ENCODE results near the gene PRDM11. TPM values are rescaled to one million over a fixed set of nuclear protein-coding genes. Genes with fewer than 3 reads are reported as not detected.

The PRDM11 gene
- total RNA-seq, 1 experiment from 2014 or later = 27.4 TPM

GRCh38 chr11:45209891-45210699, 63.7 kb downstream of the PRDM11 start:
- H3K27ac ChIP-seq (ENCODE audit: low read length) = no peak overlapping the region
- DNase-seq (ENCODE audit: low read depth, low spot score) = no peak
- H3K36me3 ChIP-seq (ENCODE audit: control insufficient read depth, insufficient read depth, low read length) = no peaks in the 10 kb centered on the region
- no peaks in the 10 kb centered on the region for H3K4me1 ChIP-seq (ENCODE audit: control insufficient read depth, insufficient read depth, low read length)
- no peaks in the 10 kb centered on the region for H3K9me3 ChIP-seq (ENCODE audit: control insufficient read depth, insufficient read depth, low read depth, low read length)
- CTCF ChIA-PET = no interaction called here
- in situ Hi-C loops (cut with HindIII; ENCODE audit: low pct_unique_long_range_greater_than_20kb, low sequenced_read_pairs) = no loop called here
- TF ChIP-seq CTCF (IDR thresholded peaks at IDR 0.05) (no peak), REST (IDR thresholded peaks at IDR 0.05; ENCODE audit: insufficient read depth in 1 of 2, low read depth in 2 of 2, low read length in 1 of 2) (no peak), POLR2AphosphoS5 (IDR thresholded peaks at IDR 0.05; ENCODE audit: low read depth, low read length) (no peak), TCF7L2 (IDR thresholded peaks at IDR 0.05; ENCODE audit: low read depth, low read length) (no peak), SIN3A (IDR thresholded peaks at IDR 0.05; ENCODE audit: borderline replicate concordance, insufficient read depth, low read depth, low read length) (no peak)
- no peak overlapping the region for H3K4me3 ChIP-seq (ENCODE audit: low read depth in 2 of 2, low read length in 2 of 2)
- H3K27me3 ChIP-seq (ENCODE audit: control insufficient read depth, insufficient read depth, low read length) = no peaks in the 10 kb centered on the region
- intact Hi-C loops (cut with micrococcal nuclease; ENCODE audit: unreplicated experiment) = no loop called here
- no TSS peak for BruUV-seq (replicated peaks)
- POLR2A ChIA-PET = no interaction called here
- no peak for ATAC-seq

DNA sequence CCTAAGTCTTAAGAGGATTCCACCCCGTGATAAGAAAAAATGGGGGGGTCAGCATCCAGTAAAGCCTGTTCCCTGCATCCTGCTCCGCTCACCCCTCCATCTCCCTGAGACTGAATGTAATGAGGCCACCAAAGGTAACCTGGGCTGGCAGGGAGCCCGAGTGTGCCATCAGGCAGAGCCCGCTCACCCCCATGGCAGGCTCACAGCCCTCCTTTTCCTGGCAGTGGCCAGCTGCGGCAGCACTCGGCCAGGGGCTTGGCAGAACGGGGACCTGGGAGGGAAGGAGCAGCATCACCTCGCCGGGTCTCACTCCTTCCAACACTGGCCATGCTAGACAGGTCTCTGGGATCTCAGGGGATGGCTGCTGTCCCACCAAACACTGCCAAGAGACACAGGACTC, 64.4 kb downstream of the PRDM11 start:
- ChIA-PET POLR2A (no interaction called here), CTCF (no interaction called here)
- no peaks in the 10 kb centered on the region for H3K9me3 ChIP-seq (ENCODE audit: control insufficient read depth, insufficient read depth, low read depth, low read length)
- H3K27me3 ChIP-seq (ENCODE audit: control insufficient read depth, insufficient read depth, low read length) = no peaks in the 10 kb centered on the region
- no peak overlapping the region for H3K4me3 ChIP-seq (ENCODE audit: low read depth in 2 of 2, low read length in 2 of 2)
- DNase-seq (ENCODE audit: low read depth, low spot score) = no peak
- no TSS peak for BruUV-seq (replicated peaks)
- ATAC-seq = no peak
- H3K4me1 ChIP-seq (ENCODE audit: control insufficient read depth, insufficient read depth, low read length) = no peaks in the 10 kb centered on the region
- in situ Hi-C loops (cut with HindIII; ENCODE audit: low pct_unique_long_range_greater_than_20kb, low sequenced_read_pairs) = no loop called here
- TF ChIP-seq SIN3A (IDR thresholded peaks at IDR 0.05; ENCODE audit: borderline replicate concordance, insufficient read depth, low read depth, low read length) (no peak), CTCF (IDR thresholded peaks at IDR 0.05) (no peak), POLR2AphosphoS5 (IDR thresholded peaks at IDR 0.05; ENCODE audit: low read depth, low read length) (no peak), REST (IDR thresholded peaks at IDR 0.05; ENCODE audit: insufficient read depth in 1 of 2, low read depth in 2 of 2, low read length in 1 of 2) (no peak), TCF7L2 (IDR thresholded peaks at IDR 0.05; ENCODE audit: low read depth, low read length) (no peak)
- H3K27ac ChIP-seq (ENCODE audit: low read length) = no peak overlapping the region
- no peaks in the 10 kb centered on the region for H3K36me3 ChIP-seq (ENCODE audit: control insufficient read depth, insufficient read depth, low read length)
- intact Hi-C loops (cut with micrococcal nuclease; ENCODE audit: unreplicated experiment) = no loop called here
